22Rv1 (cell line): ENCODE data around the gene GRM8.

Source experiments
- CTCF ChIP-seq: fragments of 450-650 bp; IDR thresholded peaks from 2 replicates; pipeline ENCODE4 v1.5.1; 2017; ENCODE audit warnings: mild to moderate bottlenecking
- ZFX ChIP-seq: fragments of 450-650 bp; IDR thresholded peaks from 2 replicates; pipeline ENCODE4 v1.6.1; 2017; ENCODE audit warnings: antibody characterized with exemption, borderline replicate concordance

- TF ChIP-seq CTCF (no peak), ZFX (no peak)
Observed at GRCh38 chr7:127187740-127188139, 65.0 kb downstream of the GRM8 start.
